H1 (cell line): ENCODE results near the gene PRRX2. TPM values are rescaled to one million over a fixed set of nuclear protein-coding genes. Genes with fewer than 3 reads are reported as not detected.

Source experiments
- CTCF ChIA-PET: fragments of 300-600 bp; sonication (Branson Sonifier 250); formaldehyde crosslinking; loops from one replicate; lab custom pipeline; 2021; ENCODE audit not compliant: partially characterized antibody; lab: Charles Lee
- POLR2A ChIA-PET: fragments of 300-600 bp; sonication (Branson Sonifier 250); formaldehyde crosslinking; loops from one replicate; lab custom pipeline; 2021; ENCODE audit warnings: inconsistent platforms; ENCODE audit not compliant: partially characterized antibody; lab: Charles Lee
- DNase-seq, 2 experiments: peaks; one replicate each; pipeline versions ENCODE4 v3.0.0 to v3.0.0-alpha.2; 2010 to 2022; ENCODE audit warnings: low spot score in 2 of 2, low read depth in 1 of 2, mixed read lengths in 1 of 2
- FAIRE-seq: peaks from 2 replicates; lab custom pipeline; 2011; peaks lifted over from hg19 to GRCh38; lab: Jason Lieb, UNC
- H2AFZ ChIP-seq: 2 replicates; pipeline ENCODE4 v1.8.1; 2012; ENCODE audit warnings: low read length, inconsistent platforms
- H2AK5ac ChIP-seq: 2 replicates; pipeline ENCODE4 v1.6.1; 2013; ENCODE audit warnings: low read depth, low read length
- H2BK120ac ChIP-seq: replicated peaks from 2 replicates; pipeline ENCODE3; 2013; ENCODE audit warnings: low read depth, low read length, inconsistent platforms
- H2BK12ac ChIP-seq: 2 replicates; pipeline ENCODE4 v1.6.1; 2013; ENCODE audit warnings: low read depth, low read length
- H2BK15ac ChIP-seq: 2 replicates; pipeline ENCODE4 v1.6.1; 2013; ENCODE audit warnings: low read length
- H2BK20ac ChIP-seq: 2 replicates; pipeline ENCODE4 v1.6.1; 2013; ENCODE audit warnings: low read length
- H2BK5ac ChIP-seq: 2 replicates; pipeline ENCODE4 v1.6.1; 2013; ENCODE audit warnings: low read depth, low read length
- H3K14ac ChIP-seq: 2 replicates; pipeline ENCODE4 v1.6.1; 2013; ENCODE audit warnings: inconsistent platforms; ENCODE audit not compliant: insufficient read length
- H3K18ac ChIP-seq: 2 replicates; pipeline ENCODE4 v1.6.1; 2013; ENCODE audit warnings: low read length; ENCODE audit errors: extremely low read depth
- H3K23ac ChIP-seq: 2 replicates; pipeline ENCODE4 v1.6.1; 2013; ENCODE audit warnings: inconsistent platforms; ENCODE audit not compliant: insufficient read length
- H3K23me2 ChIP-seq: 2 replicates; pipeline ENCODE4 v1.6.1; 2013; ENCODE audit warnings: low read depth, low read length
- H3K27ac ChIP-seq: 2 replicates; pipeline ENCODE4 v1.6.1; 2011; ENCODE audit warnings: low read depth, low read length, inconsistent platforms
- H3K27me3 ChIP-seq, 4 experiments: replicated peaks in 1 of 4; 1 replicate in 1 of 4; 2 replicates in 3 of 4; pipeline versions ENCODE4 v1.6.1 to v1.8.1; 2011 to 2013; ENCODE audit warnings: low read length in 3 of 4, mild to moderate bottlenecking in 3 of 4, inconsistent platforms in 2 of 4, mixed read lengths in 2 of 4, moderate library complexity in 1 of 4; ENCODE audit not compliant: control insufficient read depth in 3 of 4, insufficient read depth in 3 of 4; ENCODE audit errors: extremely low read depth in 1 of 4
- H3K36me3 ChIP-seq, 4 experiments: 2 replicates each; pipeline versions ENCODE4 v1.6.1 to v1.8.1; 2011 to 2013; ENCODE audit warnings: mild to moderate bottlenecking in 4 of 4, low read length in 3 of 4, moderate library complexity in 2 of 4, control low read depth in 1 of 4, inconsistent platforms in 1 of 4; ENCODE audit not compliant: insufficient read depth in 4 of 4, control insufficient read depth in 2 of 4
- H3K4ac ChIP-seq: replicated peaks from 2 replicates; pipeline ENCODE3; 2013; ENCODE audit warnings: low read length, low read depth, mixed read lengths, inconsistent platforms; ENCODE audit not compliant: insufficient read length
- H3K4me1 ChIP-seq, 4 experiments: replicated peaks in 1 of 4; 1 replicate in 1 of 4; 2 replicates in 3 of 4; pipeline versions ENCODE4 v1.6.1 to v1.8.1; 2011 to 2013; ENCODE audit warnings: low read length in 3 of 4, inconsistent platforms in 2 of 4, mixed read lengths in 1 of 4; ENCODE audit not compliant: insufficient read depth in 4 of 4, control insufficient read depth in 3 of 4
- H3K4me2 ChIP-seq, 2 experiments: 2 replicates each; pipeline versions ENCODE4 v1.6.1 to v1.8.1; 2011 to 2013; ENCODE audit warnings: low read depth in 2 of 2, low read length in 2 of 2, control low read depth in 1 of 2, inconsistent platforms in 1 of 2, mild to moderate bottlenecking in 1 of 2; ENCODE audit not compliant: insufficient read depth in 1 of 2
- H3K4me3 ChIP-seq, 4 experiments: fragments of 200-600, 300-600 bp in 1 of 4; sonication (generic), shearing (Covaris generic), sonication (Bioruptor Twin) in 1 of 4; 2 replicates each; pipeline versions ENCODE4 v1.5.1 to v1.8.1; 2011 to 2016; ENCODE audit warnings: low read length in 4 of 4, low read depth in 3 of 4, control low read depth in 2 of 4, inconsistent platforms in 2 of 4, mild to moderate bottlenecking in 2 of 4, mixed read lengths in 1 of 4, moderate library complexity in 1 of 4; ENCODE audit not compliant: insufficient read depth in 2 of 4; ENCODE audit errors: extremely low read depth in 1 of 4
- H3K56ac ChIP-seq: replicated peaks from 2 replicates; pipeline ENCODE3; 2013; ENCODE audit warnings: low read depth, mild to moderate bottlenecking, mixed read lengths, low read length, inconsistent platforms; ENCODE audit not compliant: insufficient read length
- H3K79me1 ChIP-seq: 2 replicates; pipeline ENCODE4 v1.6.1; 2013; ENCODE audit warnings: low read depth, low read length, control low read depth
- H3K79me2 ChIP-seq, 2 experiments: 2 replicates each; pipeline versions ENCODE4 v1.6.1 to v1.8.1; 2012 to 2013; ENCODE audit warnings: low read length in 2 of 2, mild to moderate bottlenecking in 2 of 2, inconsistent platforms in 1 of 2; ENCODE audit not compliant: insufficient read depth in 2 of 2, control insufficient read depth in 1 of 2
- H3K9ac ChIP-seq, 4 experiments: replicated peaks in 1 of 4; 1 replicate in 1 of 4; 2 replicates in 3 of 4; pipeline versions ENCODE4 v1.6.1 to v1.8.1; 2011 to 2013; ENCODE audit warnings: low read depth in 3 of 4, low read length in 3 of 4, control low read depth in 2 of 4, mild to moderate bottlenecking in 2 of 4, moderate library complexity in 2 of 4, inconsistent platforms in 1 of 4; ENCODE audit errors: extremely low read depth in 1 of 4
- H3K9me3 ChIP-seq, 2 experiments: 2 replicates each; pipeline versions ENCODE4 v1.6.1 to v1.8.1; 2012 to 2013; ENCODE audit warnings: mild to moderate bottlenecking in 2 of 2, moderate library complexity in 2 of 2, control low read depth in 1 of 2, inconsistent platforms in 1 of 2, low read depth in 1 of 2, low read length in 1 of 2, mixed read lengths in 1 of 2; ENCODE audit not compliant: insufficient read depth in 2 of 2
- H4K20me1 ChIP-seq, 2 experiments: replicated peaks in 1 of 2; 2 replicates each; pipeline versions ENCODE3 to v1.8.1; 2011 to 2013; ENCODE audit warnings: inconsistent platforms in 2 of 2, low read length in 2 of 2, mild to moderate bottlenecking in 1 of 2; ENCODE audit not compliant: insufficient read depth in 2 of 2, control insufficient read depth in 1 of 2
- H4K5ac ChIP-seq: 2 replicates; pipeline ENCODE4 v1.6.1; 2013; ENCODE audit warnings: low read length, low read depth, mixed read lengths, inconsistent platforms; ENCODE audit not compliant: insufficient read length
- H4K8ac ChIP-seq: 2 replicates; pipeline ENCODE4 v1.8.0; 2013; ENCODE audit warnings: mild to moderate bottlenecking, moderate library complexity, low read length, inconsistent platforms; ENCODE audit not compliant: insufficient read depth; ENCODE audit errors: extremely low read depth
- H4K91ac ChIP-seq: replicated peaks from 2 replicates; pipeline ENCODE3; 2013; ENCODE audit warnings: low read length, mixed read lengths, inconsistent platforms; ENCODE audit not compliant: insufficient read length
- ASH2L ChIP-seq: fragments of 200-600, 300-600 bp; sonication (generic); IDR thresholded peaks from one replicate; pipeline ENCODE4 v1.7.1; 2017; ENCODE audit warnings: low read length
- NANOG ChIP-seq: IDR thresholded peaks from 2 replicates; pipeline ENCODE4 v1.6.1; 2011; ENCODE audit warnings: low read length, low read depth, mild to moderate bottlenecking, inconsistent platforms; ENCODE audit not compliant: insufficient read depth, poor library complexity, severe bottlenecking
- RAD21 ChIP-seq, 2 experiments: IDR thresholded peaks in 1 of 2; conservative IDR thresholded peaks in 1 of 2; 2 replicates each; pipeline ENCODE4 v1.6.1; 2011; ENCODE audit warnings: low read depth in 2 of 2, low read length in 2 of 2, improper control_type of control experiment in 1 of 2, inconsistent platforms in 1 of 2, mild to moderate bottlenecking in 1 of 2, moderate library complexity in 1 of 2
- WGBS, 2 experiments: shearing (Covaris generic) in 1 of 2; methylation state at CpG; one replicate each; pipeline versions ENCODE4 v1.1.6 to v1.1.7; 2013 to 2015; ENCODE audit warnings: low lambda C conversion rate in 2 of 2, mixed read lengths in 2 of 2, inconsistent platforms in 1 of 2, low coverage in 1 of 2, missing lambda C conversion rate in 1 of 2; ENCODE audit not compliant: insufficient replicate concordance in 2 of 2, insufficient coverage in 1 of 2, insufficient read length in 1 of 2; ENCODE audit errors: extremely low coverage in 1 of 2, missing lambda C conversion rate in 1 of 2; 5-methylcytosine and 5-hydroxymethylcytosine counted together
- polyA plus RNA-seq, 7 experiments: library from polyadenylated mRNA; depleted of rRNA in 3 of 7; stranded (reverse) in 5 of 7; unstranded in 2 of 7; fragments of >200 nt in 5 of 7; fragments of 200-250 nt in 2 of 7; gene quantifications; 1 replicate in 5 of 7; 2 replicates in 1 of 7; 4 replicates in 1 of 7; pipeline versions ENCODE4 v1.2.1 to v1.2.3, GENCODE V29; 2011 to 2013; ENCODE audit warnings: missing spikeins in 2 of 7, mixed read lengths in 2 of 7
- total RNA-seq: library from RNA; stranded (reverse); fragmentation: NEBNext Ultra II Directional; extraction: Animal tissue kit (Norgen Biotek cat#: 25700); gene quantifications from 2 replicates; pipeline ENCODE4 v1.2.1, GENCODE V29; 2021

PRRX2 gene
- total and polyA plus RNA-seq, 2 of the 8 experiments (the other 6 are each of a cell fraction or from before 2014, with no cell fraction given): 5.8 to 9.2 TPM

DNA sequence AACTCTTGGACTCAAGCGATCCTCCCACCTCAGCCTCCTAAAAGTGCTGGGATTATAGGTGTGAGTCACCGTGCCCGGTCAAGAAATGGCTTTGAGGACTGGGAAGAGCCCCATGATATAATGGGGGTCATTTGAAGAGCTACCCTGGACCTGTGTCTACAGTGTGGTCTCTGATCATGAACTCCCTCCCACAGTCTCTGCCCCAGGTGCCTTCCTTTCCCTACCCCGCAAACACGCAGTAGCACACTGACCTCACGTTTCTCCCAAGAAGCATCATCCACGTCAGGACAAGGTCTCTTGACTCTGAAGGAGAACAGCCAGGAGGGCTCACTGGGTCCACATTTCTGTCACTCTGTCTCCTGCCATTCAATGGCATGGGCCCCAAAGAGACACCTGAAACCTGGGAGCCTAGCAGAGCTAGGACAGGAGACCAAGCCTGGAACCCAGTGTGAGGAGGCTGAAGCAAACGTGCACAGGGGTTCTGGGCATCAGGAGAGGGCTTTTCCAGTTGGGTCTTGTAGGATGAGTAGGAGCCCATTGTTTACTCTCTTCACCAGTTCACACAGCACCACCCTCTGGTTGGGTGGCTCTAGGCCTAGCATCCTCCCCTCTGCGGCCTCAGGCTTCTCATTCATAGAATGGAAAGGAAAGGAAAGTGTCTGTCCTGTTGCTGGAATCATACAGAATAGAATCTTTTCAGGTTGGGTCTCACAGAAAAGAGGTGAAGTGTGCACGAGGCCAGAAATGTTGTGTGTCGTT lies 23.0 kb downstream of the PRRX2 start:
- no peaks in the 10 kb centered on the region for H3K79me2 ChIP-seq
- no peak overlapping the region for H3K23ac ChIP-seq
- H3K4me3 ChIP-seq: no peak overlapping the region
- no peak overlapping the region for H2AK5ac ChIP-seq
- H3K23me2 ChIP-seq: no peaks in the 10 kb centered on the region
- no peak overlapping the region for H4K5ac ChIP-seq
- H3K56ac ChIP-seq: no peak overlapping the region
- H3K27me3 ChIP-seq: no peaks in the 10 kb centered on the region
- no peaks in the 10 kb centered on the region for H3K9me3 ChIP-seq
- FAIRE-seq (no peak), DNase-seq (no peak)
- TF ChIP-seq ASH2L: no peak
- peak in 1 of 2 experiments; percentile 18; a peak in 1 of 4 replicates for TF ChIP-seq RAD21 (IDR thresholded peaks at IDR 0.05 in 1 of 2, conservative IDR thresholded peaks at IDR 0.05 in 1 of 2; ENCODE audit: low read depth in 2 of 2, low read length in 2 of 2)
- TF ChIP-seq NANOG: no peak
- H2BK12ac ChIP-seq: no peak overlapping the region
- H3K27ac ChIP-seq: no peak overlapping the region
- no peak overlapping the region for H3K14ac ChIP-seq
- H3K79me1 ChIP-seq: no peaks in the 10 kb centered on the region
- H2BK5ac ChIP-seq: no peak overlapping the region
- 86% methylated on average over 10 of the region's 11 CpGs; no CpG with 5 or more reads in 1 of the 2 experiments for WGBS, 2 experiments
- no peak overlapping the region for H2BK15ac ChIP-seq
- H2BK120ac ChIP-seq: no peak overlapping the region
- no peak overlapping the region; the same call in 1 of the 2 replicates for H3K18ac ChIP-seq
- H3K36me3 ChIP-seq: no peaks in the 10 kb centered on the region
- H2AFZ ChIP-seq: no peak overlapping the region
- H4K8ac ChIP-seq: peak overlapping the region; percentile 91
- no peak overlapping the region for H3K4ac ChIP-seq
- H3K4me1 ChIP-seq: no peaks in the 10 kb centered on the region; a peak in 1 of 7 replicates
- no peak overlapping the region for H3K4me2 ChIP-seq
- H4K20me1 ChIP-seq: no peaks in the 10 kb centered on the region
- H3K9ac ChIP-seq: no peak overlapping the region
- H2BK20ac ChIP-seq: no peak overlapping the region
- ChIA-PET POLR2A (interaction anchor here (0.9 to 1.7 kb wide), 2 partner anchors 13 to 30 kb away, joined by 3 to 4 read pairs; no protein-coding TSS in a partner anchor), CTCF (interaction anchor here (1.0 to 1.4 kb wide), 5 partner anchors 8 to 46 kb away, joined by 3 to 4 read pairs (median 3); no protein-coding TSS in a partner anchor)
- peak overlapping the region; percentile 49 for H4K91ac ChIP-seq
